NB4 (cell line): ENCODE results near the gene FRAS1.

ENCODE experiments used
- POLR2A ChIP-seq: IDR thresholded peaks from 2 replicates; pipeline ENCODE4 v1.6.1; 2011; ENCODE audit warnings: mild to moderate bottlenecking; ENCODE audit not compliant: insufficient read length; ENCODE audit errors: extremely low read depth
- TF ChIP-seq, protein P1 (sequence below): IDR thresholded peaks from one replicate; pipeline ENCODE4 v1.5.1; 2012; ENCODE audit warnings: low read depth, low read length
- TF ChIP-seq, protein P2 (sequence below): IDR thresholded peaks from 2 replicates; pipeline ENCODE4 v1.6.1; 2011; ENCODE audit warnings: low read depth, low read length

DNA sequence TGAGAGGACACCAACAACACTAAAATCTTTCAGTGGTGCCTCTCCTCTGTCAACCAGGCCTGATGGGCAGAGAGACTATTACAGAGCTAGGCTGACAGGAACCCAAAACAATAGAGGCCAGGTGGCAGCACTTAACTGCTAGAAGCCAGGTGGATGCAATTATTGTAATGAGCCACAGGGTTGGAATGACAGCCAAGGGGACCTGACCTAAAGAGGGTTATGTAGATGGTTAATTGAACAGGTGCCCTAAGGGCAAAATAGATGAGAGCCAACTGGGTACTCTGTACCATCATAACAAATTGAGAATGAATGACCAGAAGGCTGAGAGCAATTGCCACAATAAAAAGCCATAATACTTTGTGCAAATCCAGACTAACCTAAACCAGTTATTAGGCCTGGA, 24.7 kb upstream of the FRAS1 start:
- TF ChIP-seq, protein P1, sequence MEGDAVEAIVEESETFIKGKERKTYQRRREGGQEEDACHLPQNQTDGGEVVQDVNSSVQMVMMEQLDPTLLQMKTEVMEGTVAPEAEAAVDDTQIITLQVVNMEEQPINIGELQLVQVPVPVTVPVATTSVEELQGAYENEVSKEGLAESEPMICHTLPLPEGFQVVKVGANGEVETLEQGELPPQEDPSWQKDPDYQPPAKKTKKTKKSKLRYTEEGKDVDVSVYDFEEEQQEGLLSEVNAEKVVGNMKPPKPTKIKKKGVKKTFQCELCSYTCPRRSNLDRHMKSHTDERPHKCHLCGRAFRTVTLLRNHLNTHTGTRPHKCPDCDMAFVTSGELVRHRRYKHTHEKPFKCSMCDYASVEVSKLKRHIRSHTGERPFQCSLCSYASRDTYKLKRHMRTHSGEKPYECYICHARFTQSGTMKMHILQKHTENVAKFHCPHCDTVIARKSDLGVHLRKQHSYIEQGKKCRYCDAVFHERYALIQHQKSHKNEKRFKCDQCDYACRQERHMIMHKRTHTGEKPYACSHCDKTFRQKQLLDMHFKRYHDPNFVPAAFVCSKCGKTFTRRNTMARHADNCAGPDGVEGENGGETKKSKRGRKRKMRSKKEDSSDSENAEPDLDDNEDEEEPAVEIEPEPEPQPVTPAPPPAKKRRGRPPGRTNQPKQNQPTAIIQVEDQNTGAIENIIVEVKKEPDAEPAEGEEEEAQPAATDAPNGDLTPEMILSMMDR = no peak
- TF ChIP-seq, protein P2, sequence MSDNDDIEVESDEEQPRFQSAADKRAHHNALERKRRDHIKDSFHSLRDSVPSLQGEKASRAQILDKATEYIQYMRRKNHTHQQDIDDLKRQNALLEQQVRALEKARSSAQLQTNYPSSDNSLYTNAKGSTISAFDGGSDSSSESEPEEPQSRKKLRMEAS = no peak
- no peak for TF ChIP-seq POLR2A
